H9 (cell line): Measurements from ENCODE around the gene GDPGP1. TPM values are rescaled to one million over a fixed set of nuclear protein-coding genes. Genes with fewer than 3 reads are reported as not detected.
"Not testable (repeated sequence)": the region's sequence is repeated elsewhere in the genome, so short reads cannot be mapped to it uniquely, and the experiment has no call there.

Experiments
- DNase-seq: peaks from one replicate; pipeline ENCODE4 v3.0.0-alpha.2; 2017
- H2AFZ ChIP-seq: one replicate; pipeline ENCODE4 v1.6.1; 2013; ENCODE audit warnings: mild to moderate bottlenecking, low read length, control low read depth, moderate library complexity
- H2AK5ac ChIP-seq: 2 replicates; pipeline ENCODE4 v1.6.1; 2013; ENCODE audit warnings: low read length, control low read depth, mixed read lengths; ENCODE audit not compliant: insufficient read length
- H2BK120ac ChIP-seq: one replicate; pipeline ENCODE4 v1.6.1; 2013; ENCODE audit warnings: low read depth, mild to moderate bottlenecking, low read length, control low read depth, inconsistent platforms; ENCODE audit not compliant: poor library complexity, severe bottlenecking
- H2BK12ac ChIP-seq: 2 replicates; pipeline ENCODE4 v1.6.1; 2013; ENCODE audit warnings: low read length, control low read depth, mixed read lengths, low read depth; ENCODE audit not compliant: insufficient read length
- H2BK15ac ChIP-seq: 2 replicates; pipeline ENCODE4 v1.6.1; 2013; ENCODE audit warnings: low read depth, low read length, control low read depth
- H2BK20ac ChIP-seq: one replicate; pipeline ENCODE4 v1.6.1; 2013; ENCODE audit warnings: low read depth, mild to moderate bottlenecking, low read length, control low read depth, inconsistent platforms; ENCODE audit not compliant: poor library complexity, severe bottlenecking
- H2BK5ac ChIP-seq: 2 replicates; pipeline ENCODE4 v1.6.1; 2013; ENCODE audit warnings: low read length, control low read depth, mixed read lengths; ENCODE audit not compliant: insufficient read length
- H3K14ac ChIP-seq: 2 replicates; pipeline ENCODE4 v1.6.1; 2013; ENCODE audit warnings: low read length, control low read depth; ENCODE audit not compliant: insufficient read depth
- H3K18ac ChIP-seq: 2 replicates; pipeline ENCODE4 v1.6.1; 2013; ENCODE audit warnings: low read depth, mild to moderate bottlenecking, mixed read lengths, low read length, control low read depth; ENCODE audit not compliant: insufficient read length
- H3K23ac ChIP-seq: 2 replicates; pipeline ENCODE4 v1.6.1; 2013; ENCODE audit warnings: low read length, control low read depth, mixed read lengths, low read depth; ENCODE audit not compliant: insufficient read length
- H3K23me2 ChIP-seq: 2 replicates; pipeline ENCODE4 v1.6.1; 2013; ENCODE audit warnings: low read depth, mild to moderate bottlenecking, mixed read lengths, low read length, control low read depth; ENCODE audit not compliant: insufficient read length, poor library complexity, severe bottlenecking
- H3K27ac ChIP-seq: 2 replicates; pipeline ENCODE4 v1.5.1; 2013; ENCODE audit warnings: low read length, control low read depth, mixed read lengths, low read depth; ENCODE audit not compliant: insufficient read length
- H3K27me3 ChIP-seq: 2 replicates; pipeline ENCODE4 v1.6.1; 2013; ENCODE audit warnings: low read length, control low read depth, inconsistent platforms; ENCODE audit not compliant: insufficient read depth
- H3K4ac ChIP-seq: 2 replicates; pipeline ENCODE4 v1.6.1; 2013; ENCODE audit warnings: low read depth, mild to moderate bottlenecking, control low read depth, inconsistent platforms, low read length, moderate library complexity
- H3K4me1 ChIP-seq: 2 replicates; pipeline ENCODE4 v1.6.1; 2013; ENCODE audit warnings: low read length, control low read depth, inconsistent platforms; ENCODE audit not compliant: insufficient read depth
- H3K4me2 ChIP-seq: 2 replicates; pipeline ENCODE4 v1.6.1; 2013; ENCODE audit warnings: low read length, control low read depth, mixed read lengths; ENCODE audit not compliant: insufficient read length, insufficient read depth
- H3K56ac ChIP-seq: 2 replicates; pipeline ENCODE4 v1.6.1; 2013; ENCODE audit warnings: low read depth, mild to moderate bottlenecking, mixed read lengths, low read length, control low read depth; ENCODE audit not compliant: insufficient read length
- H3K79me1 ChIP-seq: 2 replicates; pipeline ENCODE4 v1.6.1; 2013; ENCODE audit warnings: low read depth, mild to moderate bottlenecking, moderate library complexity, low read length, control low read depth, inconsistent platforms; ENCODE audit not compliant: insufficient read depth, poor library complexity, severe bottlenecking
- H3K79me2 ChIP-seq: 2 replicates; pipeline ENCODE4 v1.6.1; 2013; ENCODE audit warnings: low read length, control low read depth, inconsistent platforms; ENCODE audit not compliant: insufficient read depth
- H3K9ac ChIP-seq: 2 replicates; pipeline ENCODE4 v1.6.1; 2013; ENCODE audit warnings: low read length, control low read depth, mixed read lengths; ENCODE audit not compliant: insufficient read length; ENCODE audit errors: extremely low read depth
- H3K9me3 ChIP-seq: one replicate; pipeline ENCODE4 v1.6.1; 2013; ENCODE audit warnings: low read depth, low read length, inconsistent platforms; ENCODE audit not compliant: control insufficient read depth
- H3T11ph ChIP-seq: one replicate; pipeline ENCODE4 v1.6.1; 2013; ENCODE audit warnings: mild to moderate bottlenecking, low read length, control low read depth, inconsistent platforms
- H4K20me1 ChIP-seq: one replicate; pipeline ENCODE4 v1.6.1; 2013; ENCODE audit not compliant: control insufficient read depth, insufficient read length, insufficient read depth
- H4K5ac ChIP-seq: 2 replicates; pipeline ENCODE4 v1.6.1; 2013; ENCODE audit warnings: low read depth, mild to moderate bottlenecking, mixed read lengths, low read length, control low read depth; ENCODE audit not compliant: insufficient read length
- H4K8ac ChIP-seq: replicated peaks from 2 replicates; pipeline ENCODE4 v1.6.1; 2013; ENCODE audit warnings: low read length, control low read depth, mixed read lengths, low read depth; ENCODE audit not compliant: insufficient read length
- H4K91ac ChIP-seq: 2 replicates; pipeline ENCODE4 v1.6.1; 2013; ENCODE audit warnings: low read depth, mild to moderate bottlenecking, moderate library complexity, mixed read lengths, low read length, control low read depth; ENCODE audit not compliant: insufficient read length
- H3K27ac Mint-ChIP-seq, 3 experiments: 2 replicates in 2 of 3; 3 replicates in 1 of 3; pipeline ENCODE4 v1.8.0; 2020 to 2021; ENCODE audit warnings: mixed read lengths in 3 of 3, mild to moderate bottlenecking in 1 of 3, moderate library complexity in 1 of 3
- H3K27me3 Mint-ChIP-seq: 2 replicates; pipeline ENCODE4 v1.8.0; 2021; ENCODE audit warnings: low read depth, mild to moderate bottlenecking, moderate library complexity, mixed read lengths
- H3K36me3 Mint-ChIP-seq, 3 experiments: 2 replicates in 2 of 3; 3 replicates in 1 of 3; pipeline ENCODE4 v1.8.0; 2020 to 2021; ENCODE audit warnings: low read depth in 3 of 3, mixed read lengths in 3 of 3; ENCODE audit not compliant: insufficient read depth in 1 of 3
- H3K4me1 Mint-ChIP-seq, 2 experiments: 2 replicates each; pipeline ENCODE4 v1.8.0; 2020; ENCODE audit warnings: mixed read lengths in 2 of 2
- H3K4me3 Mint-ChIP-seq, 2 experiments: 2 replicates in 1 of 2; 3 replicates in 1 of 2; pipeline ENCODE4 v1.8.0; 2020 to 2021; ENCODE audit warnings: mild to moderate bottlenecking in 2 of 2, mixed read lengths in 2 of 2, moderate library complexity in 1 of 2
- H3K9me3 Mint-ChIP-seq, 2 experiments: 2 replicates in 1 of 2; 3 replicates in 1 of 2; pipeline ENCODE4 v1.8.0; 2020; ENCODE audit warnings: mild to moderate bottlenecking in 2 of 2, mixed read lengths in 2 of 2, moderate library complexity in 1 of 2
- WGBS: extraction: QIAGEN DNeasy Blood & Tissue Kit; methylation state at CpG from one replicate; pipeline ENCODE4 v1.1.7; 2013; ENCODE audit warnings: missing lambda C conversion rate, low lambda C conversion rate, mixed read lengths; ENCODE audit not compliant: insufficient read length; ENCODE audit errors: extremely low coverage; 5-methylcytosine and 5-hydroxymethylcytosine counted together
- total RNA-seq: library from RNA; stranded (reverse); gene quantifications from 2 replicates; pipeline ENCODE4 v1.2.1, GENCODE V29; 2021
- TF ChIP-seq, protein P1 (sequence below): fragments of 200-600 bp; sonication (generic); conservative IDR thresholded peaks from 3 replicates; pipeline ENCODE4 v1.8.0; 2021; ENCODE audit warnings: antibody characterized with exemption, mild to moderate bottlenecking

Gene GDPGP1
- total RNA-seq, 1 experiment from 2014 or later = 6.7 TPM

- H2BK20ac ChIP-seq = no peak overlapping the region
- Mint-ChIP-seq H3K4me1 (peaks cover 20% of the 10 kb centered on the region in 2 experiments), H3K36me3 (peaks cover 29 to 65% (median 58%) of the 10 kb centered on the region in 3 experiments; a peak in 6 of 7 replicates), H3K4me3 (no peak overlapping the region), H3K27me3 (no peaks in the 10 kb centered on the region), H3K9me3 (no peaks in the 10 kb centered on the region), H3K27ac (no peak overlapping the region)
- H4K5ac ChIP-seq = no peak overlapping the region
- no CpG with 5 or more reads among the region's 7 CpGs for WGBS
- no peaks in the 10 kb centered on the region for H3K27me3 ChIP-seq
- no peak overlapping the region for H3K18ac ChIP-seq
- TF ChIP-seq, protein P1, sequence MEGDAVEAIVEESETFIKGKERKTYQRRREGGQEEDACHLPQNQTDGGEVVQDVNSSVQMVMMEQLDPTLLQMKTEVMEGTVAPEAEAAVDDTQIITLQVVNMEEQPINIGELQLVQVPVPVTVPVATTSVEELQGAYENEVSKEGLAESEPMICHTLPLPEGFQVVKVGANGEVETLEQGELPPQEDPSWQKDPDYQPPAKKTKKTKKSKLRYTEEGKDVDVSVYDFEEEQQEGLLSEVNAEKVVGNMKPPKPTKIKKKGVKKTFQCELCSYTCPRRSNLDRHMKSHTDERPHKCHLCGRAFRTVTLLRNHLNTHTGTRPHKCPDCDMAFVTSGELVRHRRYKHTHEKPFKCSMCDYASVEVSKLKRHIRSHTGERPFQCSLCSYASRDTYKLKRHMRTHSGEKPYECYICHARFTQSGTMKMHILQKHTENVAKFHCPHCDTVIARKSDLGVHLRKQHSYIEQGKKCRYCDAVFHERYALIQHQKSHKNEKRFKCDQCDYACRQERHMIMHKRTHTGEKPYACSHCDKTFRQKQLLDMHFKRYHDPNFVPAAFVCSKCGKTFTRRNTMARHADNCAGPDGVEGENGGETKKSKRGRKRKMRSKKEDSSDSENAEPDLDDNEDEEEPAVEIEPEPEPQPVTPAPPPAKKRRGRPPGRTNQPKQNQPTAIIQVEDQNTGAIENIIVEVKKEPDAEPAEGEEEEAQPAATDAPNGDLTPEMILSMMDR = no peak
- peaks cover 1% of the 10 kb centered on the region for H3K23me2 ChIP-seq
- no peaks in the 10 kb centered on the region for H3K79me1 ChIP-seq
- H3K4me2 ChIP-seq = no peak overlapping the region
- H3K79me2 ChIP-seq = peaks cover 5% of the 10 kb centered on the region; the same call in 1 of the 2 replicates
- H2BK120ac ChIP-seq = no peak overlapping the region
- H2AK5ac ChIP-seq = no peak overlapping the region
- H3K4ac ChIP-seq = no peak overlapping the region
- no peaks in the 10 kb centered on the region for H3K9me3 ChIP-seq
- no peak overlapping the region for H4K91ac ChIP-seq
- no peak overlapping the region for H2BK12ac ChIP-seq
- no peak overlapping the region for H4K8ac ChIP-seq
- no peak overlapping the region for H2BK15ac ChIP-seq
- H4K20me1 ChIP-seq = no peaks in the 10 kb centered on the region
- H3K14ac ChIP-seq = no peak overlapping the region
- no peaks in the 10 kb centered on the region; the same call in 1 of the 2 replicates for H3K4me1 ChIP-seq
- no peak overlapping the region for H2BK5ac ChIP-seq
- no peak overlapping the region for H3K23ac ChIP-seq
- no peak overlapping the region for H2AFZ ChIP-seq
- DNase-seq = no peak
- H3K27ac ChIP-seq = no peak overlapping the region
- H3K56ac ChIP-seq = no peak overlapping the region
- H3K9ac ChIP-seq = no peak overlapping the region
- H3T11ph ChIP-seq = no peak overlapping the region
These were observed 37.6 kb downstream of the GDPGP1 start for GRCh38 chr15:90271459-90272166.

- H3K4me3 Mint-ChIP-seq, H3K27ac ChIP-seq, H3K23ac ChIP-seq, H3K9me3 Mint-ChIP-seq, H3T11ph ChIP-seq, H3K23me2 ChIP-seq, H3K27me3 ChIP-seq, H3K4me1 Mint-ChIP-seq, H3K14ac ChIP-seq, H3K56ac ChIP-seq, H2AK5ac ChIP-seq, H3K36me3 Mint-ChIP-seq, H3K4ac ChIP-seq, H3K18ac ChIP-seq, H2BK120ac ChIP-seq, H2BK5ac ChIP-seq, H3K27me3 Mint-ChIP-seq, H4K91ac ChIP-seq, H2AFZ ChIP-seq, DNase-seq, H3K9ac ChIP-seq, H4K5ac ChIP-seq, H2BK12ac ChIP-seq, H4K20me1 ChIP-seq, H3K27ac Mint-ChIP-seq, H3K79me1 ChIP-seq, H3K79me2 ChIP-seq, H3K9me3 ChIP-seq, H3K4me1 ChIP-seq, H4K8ac ChIP-seq, H2BK15ac ChIP-seq, H2BK20ac ChIP-seq, H3K4me2 ChIP-seq: not testable (repeated sequence)
- WGBS = no CpG with 5 or more reads among the region's 12 CpGs
These were observed 44.5 kb downstream of the GDPGP1 start for GRCh38 chr15:90278467-90278866.
